Measurements from ENCODE around the gene PHGDH.

DNA sequence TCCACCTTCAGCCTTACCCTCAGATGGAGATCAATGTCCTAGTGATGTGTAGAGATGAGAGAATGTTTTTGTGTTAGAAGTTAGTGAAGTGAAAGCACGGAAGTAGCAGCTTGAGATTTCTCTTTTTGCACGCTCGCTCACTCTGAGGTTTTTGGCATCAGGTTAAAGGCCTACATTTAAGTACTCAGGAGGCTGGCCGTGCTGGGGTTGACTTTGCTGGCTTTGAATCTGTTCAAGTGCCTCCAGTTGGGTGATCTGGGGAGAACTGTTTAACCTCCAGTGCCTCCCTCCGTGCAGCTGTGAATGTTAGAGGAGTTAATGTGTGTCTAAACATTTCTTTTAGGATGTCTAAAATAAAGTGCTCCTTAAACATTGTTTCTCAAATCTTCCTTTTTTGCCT is 13.9 kb downstream of the PHGDH start:
- TF ChIP-seq POLR2AphosphoS5 (IDR thresholded peaks at IDR 0.05; ENCODE audit: control insufficient read depth, insufficient read depth, low read depth, low read length), result no peak
- TF ChIP-seq SMC3 (conservative IDR thresholded peaks at IDR 0.05; ENCODE audit: insufficient read depth, low read depth, low read length), result no peak
- TF ChIP-seq, protein P1, sequence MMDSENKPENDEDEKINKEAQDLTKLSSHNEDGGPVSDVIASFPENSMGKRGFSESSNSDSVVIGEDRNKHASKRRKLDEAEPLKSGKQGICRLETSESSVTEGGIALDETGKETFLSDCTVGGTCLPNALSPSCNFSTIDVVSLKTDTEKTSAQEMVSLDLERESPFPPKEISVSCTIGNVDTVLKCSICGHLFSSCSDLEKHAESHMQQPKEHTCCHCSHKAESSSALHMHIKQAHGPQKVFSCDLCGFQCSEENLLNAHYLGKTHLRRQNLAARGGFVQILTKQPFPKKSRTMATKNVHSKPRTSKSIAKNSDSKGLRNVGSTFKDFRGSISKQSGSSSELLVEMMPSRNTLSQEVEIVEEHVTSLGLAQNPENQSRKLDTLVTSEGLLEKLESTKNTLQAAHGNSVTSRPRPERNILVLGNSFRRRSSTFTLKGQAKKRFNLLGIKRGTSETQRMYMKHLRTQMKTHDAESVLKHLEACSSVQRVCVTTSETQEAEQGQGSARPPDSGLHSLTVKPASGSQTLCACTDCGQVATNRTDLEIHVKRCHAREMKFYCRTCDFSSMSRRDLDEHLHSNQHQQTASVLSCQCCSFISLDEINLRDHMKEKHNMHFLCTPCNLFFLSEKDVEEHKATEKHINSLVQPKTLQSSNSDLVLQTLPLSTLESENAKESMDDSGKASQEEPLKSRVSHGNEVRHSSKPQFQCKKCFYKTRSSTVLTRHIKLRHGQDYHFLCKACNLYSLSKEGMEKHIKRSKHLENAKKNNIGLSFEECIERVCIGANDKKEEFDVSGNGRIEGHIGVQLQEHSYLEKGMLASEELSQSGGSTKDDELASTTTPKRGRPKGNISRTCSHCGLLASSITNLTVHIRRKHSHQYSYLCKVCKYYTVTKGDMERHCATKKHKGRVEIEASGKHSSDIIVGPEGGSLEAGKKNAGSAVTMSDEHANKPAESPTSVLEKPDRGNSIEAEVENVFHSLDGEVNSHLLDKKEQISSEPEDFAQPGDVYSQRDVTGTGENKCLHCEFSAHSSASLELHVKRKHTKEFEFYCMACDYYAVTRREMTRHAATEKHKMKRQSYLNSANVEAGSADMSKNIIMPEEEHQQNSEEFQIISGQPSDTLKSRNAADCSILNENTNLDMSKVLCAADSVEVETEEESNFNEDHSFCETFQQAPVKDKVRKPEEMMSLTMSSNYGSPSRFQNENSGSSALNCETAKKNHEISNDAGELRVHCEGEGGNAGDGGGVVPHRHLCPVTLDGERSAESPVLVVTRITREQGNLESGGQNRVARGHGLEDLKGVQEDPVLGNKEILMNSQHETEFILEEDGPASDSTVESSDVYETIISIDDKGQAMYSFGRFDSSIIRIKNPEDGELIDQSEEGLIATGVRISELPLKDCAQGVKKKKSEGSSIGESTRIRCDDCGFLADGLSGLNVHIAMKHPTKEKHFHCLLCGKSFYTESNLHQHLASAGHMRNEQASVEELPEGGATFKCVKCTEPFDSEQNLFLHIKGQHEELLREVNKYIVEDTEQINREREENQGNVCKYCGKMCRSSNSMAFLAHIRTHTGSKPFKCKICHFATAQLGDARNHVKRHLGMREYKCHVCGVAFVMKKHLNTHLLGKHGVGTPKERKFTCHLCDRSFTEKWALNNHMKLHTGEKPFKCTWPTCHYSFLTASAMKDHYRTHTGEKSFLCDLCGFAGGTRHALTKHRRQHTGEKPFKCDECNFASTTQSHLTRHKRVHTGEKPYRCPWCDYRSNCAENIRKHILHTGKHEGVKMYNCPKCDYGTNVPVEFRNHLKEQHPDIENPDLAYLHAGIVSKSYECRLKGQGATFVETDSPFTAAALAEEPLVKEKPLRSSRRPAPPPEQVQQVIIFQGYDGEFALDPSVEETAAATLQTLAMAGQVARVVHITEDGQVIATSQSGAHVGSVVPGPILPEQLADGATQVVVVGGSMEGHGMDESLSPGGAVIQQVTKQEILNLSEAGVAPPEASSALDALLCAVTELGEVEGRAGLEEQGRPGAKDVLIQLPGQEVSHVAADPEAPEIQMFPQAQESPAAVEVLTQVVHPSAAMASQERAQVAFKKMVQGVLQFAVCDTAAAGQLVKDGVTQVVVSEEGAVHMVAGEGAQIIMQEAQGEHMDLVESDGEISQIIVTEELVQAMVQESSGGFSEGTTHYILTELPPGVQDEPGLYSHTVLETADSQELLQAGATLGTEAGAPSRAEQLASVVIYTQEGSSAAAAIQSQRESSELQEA (IDR thresholded peaks at IDR 0.05; ENCODE audit: low read depth), result no peak
- TF ChIP-seq, protein P2, sequence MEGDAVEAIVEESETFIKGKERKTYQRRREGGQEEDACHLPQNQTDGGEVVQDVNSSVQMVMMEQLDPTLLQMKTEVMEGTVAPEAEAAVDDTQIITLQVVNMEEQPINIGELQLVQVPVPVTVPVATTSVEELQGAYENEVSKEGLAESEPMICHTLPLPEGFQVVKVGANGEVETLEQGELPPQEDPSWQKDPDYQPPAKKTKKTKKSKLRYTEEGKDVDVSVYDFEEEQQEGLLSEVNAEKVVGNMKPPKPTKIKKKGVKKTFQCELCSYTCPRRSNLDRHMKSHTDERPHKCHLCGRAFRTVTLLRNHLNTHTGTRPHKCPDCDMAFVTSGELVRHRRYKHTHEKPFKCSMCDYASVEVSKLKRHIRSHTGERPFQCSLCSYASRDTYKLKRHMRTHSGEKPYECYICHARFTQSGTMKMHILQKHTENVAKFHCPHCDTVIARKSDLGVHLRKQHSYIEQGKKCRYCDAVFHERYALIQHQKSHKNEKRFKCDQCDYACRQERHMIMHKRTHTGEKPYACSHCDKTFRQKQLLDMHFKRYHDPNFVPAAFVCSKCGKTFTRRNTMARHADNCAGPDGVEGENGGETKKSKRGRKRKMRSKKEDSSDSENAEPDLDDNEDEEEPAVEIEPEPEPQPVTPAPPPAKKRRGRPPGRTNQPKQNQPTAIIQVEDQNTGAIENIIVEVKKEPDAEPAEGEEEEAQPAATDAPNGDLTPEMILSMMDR (IDR thresholded peaks at IDR 0.05 in 2 of 3, conservative IDR thresholded peaks at IDR 0.05 in 1 of 3; ENCODE audit: insufficient read depth in 2 of 3, low read depth in 1 of 3, low read length in 3 of 3), result no peak
- TF ChIP-seq FOXM1 (IDR thresholded peaks at IDR 0.05; ENCODE audit: low read depth), result no peak
- no peak for TF ChIP-seq FOXM1 (CRISPR knock-in tag; IDR thresholded peaks at IDR 0.05; ENCODE audit: low read depth)
- TF ChIP-seq, protein P3, sequence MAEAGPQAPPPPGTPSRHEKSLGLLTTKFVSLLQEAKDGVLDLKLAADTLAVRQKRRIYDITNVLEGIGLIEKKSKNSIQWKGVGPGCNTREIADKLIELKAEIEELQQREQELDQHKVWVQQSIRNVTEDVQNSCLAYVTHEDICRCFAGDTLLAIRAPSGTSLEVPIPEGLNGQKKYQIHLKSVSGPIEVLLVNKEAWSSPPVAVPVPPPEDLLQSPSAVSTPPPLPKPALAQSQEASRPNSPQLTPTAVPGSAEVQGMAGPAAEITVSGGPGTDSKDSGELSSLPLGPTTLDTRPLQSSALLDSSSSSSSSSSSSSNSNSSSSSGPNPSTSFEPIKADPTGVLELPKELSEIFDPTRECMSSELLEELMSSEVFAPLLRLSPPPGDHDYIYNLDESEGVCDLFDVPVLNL (CRISPR knock-in tag; IDR thresholded peaks at IDR 0.05; ENCODE audit: low read depth), result no peak
- TF ChIP-seq MAX (CRISPR knock-in tag; IDR thresholded peaks at IDR 0.05), result no peak
- no peak for TF ChIP-seq JUN (IDR thresholded peaks at IDR 0.05; ENCODE audit: borderline replicate concordance, low read depth, low read length)
- TF ChIP-seq JUN (CRISPR knock-in tag; IDR thresholded peaks at IDR 0.05; ENCODE audit: borderline replicate concordance), result no peak
- no peak for TF ChIP-seq SREBF2 (CRISPR knock-in tag; IDR thresholded peaks at IDR 0.05)

Measured in K562 (cell line).